HG03280 (cell line): ENCODE measurements around the gene TTYH2.

ENCODE experiments used
- ATAC-seq: cut with Tn5 transposase; IDR thresholded peaks from one replicate; pipeline ENCODE4 v1.9.1; 2021; ENCODE audit warnings: mild to moderate bottlenecking, moderate library complexity; ENCODE audit not compliant: unreplicated experiment

TTYH2 gene

DNA sequence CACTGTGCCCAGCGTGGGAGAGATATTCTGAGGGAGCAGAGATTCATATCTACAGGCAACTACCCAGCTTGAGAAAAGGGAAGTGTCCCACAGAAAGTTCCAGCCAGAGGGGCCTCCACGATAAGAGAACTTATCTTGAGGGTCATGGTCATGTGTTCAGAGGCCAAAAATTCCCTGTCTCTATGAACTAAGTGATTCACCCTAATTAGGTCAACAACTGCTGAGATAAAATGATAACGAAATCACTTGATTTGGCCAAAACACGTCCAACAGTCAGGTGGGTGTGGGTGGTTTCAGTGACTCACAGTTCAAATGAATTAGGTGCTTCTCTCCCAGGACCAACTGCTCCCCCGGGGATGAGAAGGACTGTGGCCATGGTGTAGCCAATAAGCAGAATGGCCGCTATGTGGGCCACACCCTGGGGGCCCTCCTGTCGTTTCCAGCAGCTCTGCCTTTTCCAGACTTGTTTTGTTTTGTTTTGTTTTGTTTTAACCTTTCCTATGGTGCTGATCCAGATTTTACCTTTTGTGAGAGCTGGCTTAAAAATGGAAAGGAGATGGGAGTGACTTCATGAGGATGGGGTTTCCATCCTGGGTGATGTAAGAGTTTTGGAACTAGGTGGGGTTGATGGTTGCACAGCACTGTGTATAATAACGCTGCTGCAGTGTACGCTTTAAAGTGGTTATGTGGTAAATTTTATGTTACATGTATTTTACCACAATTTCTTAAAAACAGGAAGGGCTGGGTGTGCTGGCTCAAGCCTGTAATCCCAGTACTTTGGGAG is 69.4 kb downstream of the TTYH2 start:
- ATAC-seq, result no peak

GRCh38 chr17:74283371-74283673 is 70.0 kb downstream of the TTYH2 start:
- no peak for ATAC-seq

- ATAC-seq, result no peak
These were observed 73.7 kb downstream of the TTYH2 start for GRCh38 chr17:74287031-74287602.

- ATAC-seq, result no peak
These were observed 75.4 kb downstream of the TTYH2 start for GRCh38 chr17:74288785-74289184.

- ATAC-seq, result no peak
These were observed 76.3 kb downstream of the TTYH2 start for GRCh38 chr17:74289688-74290087.

- no peak for ATAC-seq
These were observed 77.0 kb downstream of the TTYH2 start for GRCh38 chr17:74290340-74290739.

DNA sequence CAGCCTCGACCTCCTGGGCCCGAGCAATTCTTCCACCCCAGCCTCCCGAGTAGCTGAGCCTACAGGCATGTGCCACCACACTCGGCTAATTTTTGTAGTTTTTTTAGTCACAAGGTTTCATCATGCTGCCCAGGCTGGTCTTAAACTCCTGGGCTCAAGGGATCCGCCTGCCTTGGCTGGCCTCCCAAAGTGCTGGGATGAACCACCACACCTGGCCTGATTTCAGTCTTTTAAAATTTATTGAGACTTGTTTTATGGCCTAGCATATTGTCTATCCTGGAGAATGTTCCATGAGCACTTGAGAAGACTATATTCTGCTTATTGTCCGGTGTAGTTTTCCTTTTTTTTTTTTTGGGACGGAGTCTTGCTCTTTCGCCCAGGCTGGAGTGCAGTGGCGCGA is 79.1 kb downstream of the TTYH2 start:
- ATAC-seq, result no peak

- no peak for ATAC-seq
These were observed 82.5 kb downstream of the TTYH2 start for GRCh38 chr17:74295625-74296547.

- ATAC-seq, result no peak
These were observed 83.2 kb downstream of the TTYH2 start for GRCh38 chr17:74296548-74296936.

DNA sequence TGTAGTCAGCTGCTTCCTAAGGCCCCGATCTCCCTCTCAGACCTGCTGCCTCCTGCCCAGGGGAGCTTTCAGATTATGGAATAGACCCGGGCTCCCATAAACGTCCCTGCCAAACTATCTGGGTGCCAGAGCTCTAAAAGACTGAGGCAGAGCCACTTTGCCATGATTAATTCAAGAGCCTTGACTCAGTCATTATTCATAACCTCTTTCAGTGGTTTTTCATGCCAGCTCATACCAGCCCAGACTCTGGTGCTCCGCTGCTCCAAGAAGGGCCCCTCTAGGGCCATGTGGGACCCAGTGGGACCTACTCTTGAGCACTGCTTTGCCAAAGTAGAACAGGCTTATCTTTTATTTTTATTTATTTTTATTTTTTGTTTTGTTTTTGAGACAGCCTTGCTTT is 84.6 kb downstream of the TTYH2 start:
- ATAC-seq, result no peak

DNA sequence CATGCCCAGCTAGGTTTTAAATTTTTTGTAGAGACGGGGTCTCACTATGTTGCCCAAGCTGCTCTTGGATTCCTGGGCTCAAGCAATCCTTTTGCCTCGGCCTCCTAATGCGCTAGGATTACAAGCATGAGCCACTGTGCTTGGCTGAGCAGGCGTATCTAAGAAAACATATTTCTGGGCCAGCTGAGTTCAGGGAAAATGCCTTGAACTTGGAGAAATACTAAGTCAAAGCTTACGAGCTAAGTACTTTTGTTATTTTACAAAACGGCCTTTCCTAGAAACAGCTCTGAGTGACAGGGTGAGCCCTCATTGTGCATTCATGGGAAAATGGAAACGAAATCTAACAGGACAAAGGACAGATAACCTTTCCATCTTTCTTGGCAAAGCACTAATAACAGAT is 85.4 kb downstream of the TTYH2 start:
- ATAC-seq, result no peak

DNA sequence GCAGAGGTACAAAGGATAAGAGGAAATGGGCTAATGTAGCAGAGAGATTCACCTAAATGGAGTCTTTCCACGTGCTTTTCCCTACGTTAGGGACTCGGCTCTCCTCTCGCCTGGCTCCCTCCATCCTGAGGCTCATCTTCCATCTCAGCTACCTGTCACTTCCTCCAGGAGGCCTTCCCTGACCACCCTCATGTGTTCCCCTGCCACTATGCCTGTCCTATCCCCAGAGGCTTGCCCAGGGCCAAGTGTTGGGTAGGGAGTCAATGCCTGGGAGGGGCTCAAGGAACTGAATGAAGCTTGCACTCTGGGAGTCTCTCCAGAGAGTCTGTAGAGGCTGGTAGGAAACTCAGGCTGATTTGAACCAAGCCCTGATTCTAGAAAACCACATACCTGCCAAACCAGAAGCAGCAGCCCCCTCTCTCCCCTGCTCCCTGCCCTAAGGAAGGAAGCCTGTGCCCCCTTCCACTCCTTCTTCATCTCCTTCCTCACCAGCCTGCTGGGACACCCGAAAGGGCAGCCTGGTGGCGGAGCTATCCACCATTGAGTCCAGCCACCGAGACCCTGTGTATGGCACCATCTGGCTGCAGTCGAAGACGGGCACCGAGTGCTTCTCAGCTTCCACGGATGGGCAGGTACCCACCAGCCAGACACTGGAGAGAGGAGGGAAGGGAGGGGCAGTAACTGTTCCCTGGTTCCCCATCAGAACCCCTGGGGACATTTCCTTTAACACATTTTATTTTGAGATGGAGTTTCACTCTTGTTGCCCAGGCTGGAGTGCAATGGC is 86.0 kb downstream of the TTYH2 start:
- ATAC-seq, result no peak

GRCh38 chr17:74303305-74303704 is 89.9 kb downstream of the TTYH2 start:
- ATAC-seq, result no peak

DNA sequence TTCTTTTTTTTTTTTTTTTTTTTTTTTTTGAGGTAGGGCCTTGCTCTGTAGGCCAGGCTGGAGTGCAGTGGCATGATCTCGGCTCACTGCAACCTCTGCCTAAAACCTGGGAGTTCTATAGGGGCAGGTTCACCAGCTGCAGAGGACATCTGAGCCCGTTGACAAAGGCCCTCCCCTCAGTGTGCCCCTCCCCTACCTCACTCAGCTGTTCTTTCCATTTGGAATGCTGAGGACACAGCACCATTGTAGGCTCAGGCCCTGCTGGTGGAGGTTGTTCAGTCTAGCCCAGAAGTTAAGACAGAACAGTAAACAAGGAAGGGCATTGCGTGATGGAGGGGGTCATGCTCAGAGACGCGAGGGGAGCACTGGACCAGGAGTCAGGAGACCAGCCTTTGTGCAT is 90.8 kb downstream of the TTYH2 start:
- ATAC-seq, result no peak

GRCh38 chr17:74305865-74306654 is 92.7 kb downstream of the TTYH2 start:
- ATAC-seq, result no peak

DNA sequence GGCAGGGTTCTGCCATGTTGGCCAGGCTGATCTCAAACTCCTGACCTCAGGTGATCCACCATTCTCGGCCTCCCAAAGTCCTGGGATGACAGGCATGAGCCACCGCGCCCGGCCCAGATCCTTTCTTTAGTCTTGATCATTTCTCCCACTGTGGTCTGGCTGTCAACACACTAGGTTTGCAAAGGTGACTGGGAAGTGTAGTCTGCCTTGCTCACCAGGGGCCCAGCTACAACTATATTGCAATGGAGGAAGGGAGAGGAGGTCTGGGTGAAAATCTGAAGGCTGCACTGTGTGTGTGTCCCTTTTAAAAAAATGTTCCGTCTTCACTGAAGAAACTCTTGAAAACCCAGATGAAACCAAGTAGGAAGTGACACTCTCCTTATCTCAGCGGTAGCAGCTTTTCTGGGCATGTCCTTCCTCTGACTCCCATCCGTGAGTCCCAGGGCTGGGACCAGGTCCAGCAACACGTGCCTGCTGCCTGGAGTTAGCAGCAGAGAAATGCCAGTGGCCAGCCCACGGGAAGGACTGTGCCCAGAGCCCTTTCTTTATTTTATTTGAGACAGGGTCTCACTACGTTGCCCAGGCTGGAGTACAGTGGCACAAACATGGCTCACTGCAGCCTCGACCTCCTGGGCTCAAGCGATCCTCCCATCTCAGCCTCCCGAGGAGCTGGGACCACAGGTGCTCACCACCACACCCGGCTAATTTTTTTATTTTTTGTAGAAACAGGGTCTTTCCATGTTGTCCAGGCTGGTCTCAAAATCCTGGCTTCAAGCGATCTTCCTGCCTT is 94.8 kb downstream of the TTYH2 start:
- ATAC-seq, result no peak

- no peak for ATAC-seq
These were observed 96.5 kb downstream of the TTYH2 start for GRCh38 chr17:74309902-74310301.
